WTC11 (cell line): ENCODE results near the gene B3GLCT. TPM values are rescaled to one million over a fixed set of nuclear protein-coding genes. Genes with fewer than 3 reads are reported as not detected.

Experiments
- ATAC-seq: fragments of 200-7000 bp; cut with Tn5 transposase; 2 replicates; pipeline ENCODE4 v1.10.0; 2021; ENCODE audit warnings: mild to moderate bottlenecking, moderate library complexity
- CTCF ChIA-PET: fragments of 300-600 bp; sonication (Branson Sonifier 250); formaldehyde crosslinking; loops from one replicate; lab custom pipeline; 2021; ENCODE audit warnings: antibody characterized with exemption; lab: Charles Lee
- POLR2A ChIA-PET: fragments of 350-600 bp; sonication (Branson Sonifier 250); formaldehyde crosslinking; loops from one replicate; lab custom pipeline; 2021; ENCODE audit warnings: antibody characterized with exemption; lab: Charles Lee
- DNase-seq: peaks from one replicate; pipeline ENCODE4 v3.0.0; 2021; ENCODE audit warnings: low spot score
- H3K27ac Mint-ChIP-seq: 2 replicates; pipeline ENCODE4 v1.8.0; 2021; ENCODE audit warnings: mixed read lengths
- H3K27me3 Mint-ChIP-seq: 2 replicates; pipeline ENCODE4 v1.8.0; 2021; ENCODE audit warnings: low read depth, mild to moderate bottlenecking, moderate library complexity, mixed read lengths
- H3K36me3 Mint-ChIP-seq: 2 replicates; pipeline ENCODE4 v1.8.0; 2021; ENCODE audit warnings: mixed read lengths
- H3K4me1 Mint-ChIP-seq: 2 replicates; pipeline ENCODE4 v1.8.0; 2022; ENCODE audit warnings: mixed read lengths
- H3K4me3 Mint-ChIP-seq: 2 replicates; pipeline ENCODE4 v1.8.0; 2021; ENCODE audit warnings: mild to moderate bottlenecking, moderate library complexity, mixed read lengths
- H3K9me3 Mint-ChIP-seq: 2 replicates; pipeline ENCODE4 v1.8.0; 2021; ENCODE audit warnings: mixed read lengths
- ARID4B ChIP-seq: sonication (generic); formaldehyde crosslinking; IDR thresholded peaks from 2 replicates; pipeline ENCODE4 v1.8.0; 2023; ENCODE audit warnings: missing genetic modification reagents, mild to moderate bottlenecking, borderline replicate concordance
- ATF1 ChIP-seq: sonication (generic); formaldehyde crosslinking; IDR thresholded peaks from 2 replicates; pipeline ENCODE4 v1.8.1; 2023; ENCODE audit warnings: mild to moderate bottlenecking, moderate library complexity, missing genetic modification reagents
- E2F1 ChIP-seq: sonication (generic); formaldehyde crosslinking; IDR thresholded peaks from 2 replicates; pipeline ENCODE4 v1.8.0; 2022; ENCODE audit warnings: mild to moderate bottlenecking, missing genetic modification reagents
- EMX1 ChIP-seq: fragments of 250-450 bp; sonication (Bioruptor Pico); IDR thresholded peaks from 2 replicates; pipeline ENCODE4 v1.8.0; 2021; ENCODE audit warnings: mild to moderate bottlenecking
- ESRRA ChIP-seq: sonication (generic); formaldehyde crosslinking; IDR thresholded peaks from 2 replicates; pipeline ENCODE4 v1.8.1; 2022; ENCODE audit warnings: mild to moderate bottlenecking, missing genetic modification reagents, borderline replicate concordance
- ETV6 ChIP-seq: sonication (generic); formaldehyde crosslinking; IDR thresholded peaks from 2 replicates; pipeline ENCODE4 v1.8.1; 2022; ENCODE audit warnings: mild to moderate bottlenecking, missing genetic modification reagents
- FOXP1 ChIP-seq: sonication (generic); formaldehyde crosslinking; IDR thresholded peaks from 2 replicates; pipeline ENCODE4 v1.8.0; 2022; ENCODE audit warnings: missing genetic modification reagents, mild to moderate bottlenecking, moderate library complexity, borderline replicate concordance
- GTF2I ChIP-seq: fragments of 250-450 bp; sonication (Bioruptor Pico); conservative IDR thresholded peaks from 2 replicates; pipeline ENCODE4 v1.4.0; 2021; ENCODE audit warnings: mild to moderate bottlenecking
- MXD4 ChIP-seq: fragments of 250-450 bp; sonication (Bioruptor Pico); IDR thresholded peaks from 2 replicates; pipeline ENCODE4 v1.8.0; 2021; ENCODE audit warnings: mild to moderate bottlenecking, moderate library complexity, borderline replicate concordance
- NFYB ChIP-seq: sonication (generic); formaldehyde crosslinking; conservative IDR thresholded peaks from 2 replicates; pipeline ENCODE4 v1.8.0; 2022; ENCODE audit warnings: low read depth, missing genetic modification reagents
- OVOL2 ChIP-seq: fragments of 250-450 bp; sonication (Bioruptor Pico); IDR thresholded peaks from 2 replicates; pipeline ENCODE4 v1.9.0; 2021; ENCODE audit warnings: mild to moderate bottlenecking, borderline replicate concordance
- SOX15 ChIP-seq: fragments of 250-450 bp; sonication (Bioruptor Pico); IDR thresholded peaks from 2 replicates; pipeline ENCODE4 v1.9.0; 2021; ENCODE audit warnings: mild to moderate bottlenecking
- TCF7 ChIP-seq: sonication (generic); formaldehyde crosslinking; IDR thresholded peaks from 2 replicates; pipeline ENCODE4 v1.8.0; 2022; ENCODE audit warnings: mild to moderate bottlenecking, low read depth, missing genetic modification reagents, moderate library complexity
- ZBTB43 ChIP-seq: sonication (generic); formaldehyde crosslinking; IDR thresholded peaks from 2 replicates; pipeline ENCODE4 v1.8.1; 2023; ENCODE audit warnings: mild to moderate bottlenecking, missing genetic modification reagents
- ZNF263 ChIP-seq: sonication (generic); formaldehyde crosslinking; IDR thresholded peaks from 2 replicates; pipeline ENCODE4 v1.8.1; 2022; ENCODE audit warnings: low read depth, mild to moderate bottlenecking, moderate library complexity, missing genetic modification reagents
- ZNF423 ChIP-seq: fragments of 250-450 bp; sonication (Bioruptor Pico); IDR thresholded peaks from 2 replicates; pipeline ENCODE4 v2.1.2; 2022; ENCODE audit warnings: mild to moderate bottlenecking, moderate library complexity
- ZNF425 ChIP-seq: fragments of 250-450 bp; sonication (Bioruptor Pico); conservative IDR thresholded peaks from 2 replicates; pipeline ENCODE4 v1.9.0; 2021; ENCODE audit warnings: mild to moderate bottlenecking
- total RNA-seq: library from RNA; stranded (reverse); gene quantifications from 3 replicates; pipeline ENCODE4 v1.2.3, GENCODE V29; 2021
- TF ChIP-seq, protein P1 (sequence below): sonication (generic); formaldehyde crosslinking; IDR thresholded peaks from 2 replicates; pipeline ENCODE4 v1.8.1; 2023; ENCODE audit warnings: mild to moderate bottlenecking, missing genetic modification reagents, moderate library complexity

Gene B3GLCT
- total RNA-seq, 1 experiment from 2014 or later, result 2.4 TPM

DNA sequence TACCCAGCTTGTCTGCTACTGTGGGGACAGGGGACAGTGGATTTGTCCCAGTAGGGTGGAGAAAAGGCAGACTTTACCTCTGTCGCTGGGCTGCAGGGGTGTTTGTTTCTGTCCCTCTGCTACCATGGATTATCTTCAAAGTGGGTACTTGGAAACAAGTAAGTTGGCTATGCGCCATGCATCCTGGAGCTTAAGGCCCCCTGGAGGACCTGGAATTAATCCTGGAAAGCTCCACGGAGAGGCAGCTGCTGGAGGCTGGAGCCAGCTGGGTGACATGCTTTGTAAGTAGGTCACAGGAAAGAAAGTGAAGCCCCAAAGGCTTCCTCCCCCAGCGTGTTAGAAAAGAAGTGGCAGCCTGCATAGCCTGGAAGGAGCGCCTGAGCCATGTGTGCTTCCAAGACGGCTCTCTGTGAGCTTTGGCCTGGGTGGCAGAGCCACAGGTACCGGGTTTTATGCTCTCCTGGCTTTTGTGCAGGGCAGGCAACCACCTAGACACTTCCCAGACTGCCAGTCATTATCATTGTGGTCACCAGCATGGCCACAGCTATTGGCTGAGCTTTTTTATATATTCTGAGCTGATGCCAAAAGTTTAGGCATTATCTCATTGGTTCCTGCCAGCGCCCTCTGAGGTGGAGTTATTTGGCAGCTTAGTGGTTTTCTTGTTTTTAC lies 9.5 kb downstream of the B3GLCT start:
- DNase-seq, result no peak
- Mint-ChIP-seq H3K36me3 (no peaks in the 10 kb centered on the region), H3K27ac (no peak overlapping the region), H3K27me3 (no peaks in the 10 kb centered on the region), H3K9me3 (no peaks in the 10 kb centered on the region), H3K4me3 (no peak overlapping the region), H3K4me1 (peaks cover 29% of the 10 kb centered on the region)
- ATAC-seq, result peak; percentile 59
- ChIA-PET CTCF (interaction anchor here (1.0 to 2.5 kb wide), 2 partner anchors 9 to 17 kb away, joined by 3 to 15 read pairs; partner anchors contain the start of gene B3GLCT), POLR2A (no interaction called here)
- TF ChIP-seq ZNF423 (CRISPR knock-in tag) (peak; percentile 87), TCF7 (CRISPR knock-in tag) (no peak)

GRCh38 chr13:31209841-31210210 lies 10.1 kb downstream of the B3GLCT start:
- no peak for TF ChIP-seq ZNF425 (CRISPR knock-in tag)
- no peak for TF ChIP-seq SOX15 (CRISPR knock-in tag)
- no peak for TF ChIP-seq ETV6
- TF ChIP-seq GTF2I (CRISPR knock-in tag), result no peak
- no peak for TF ChIP-seq EMX1 (CRISPR knock-in tag)
- no peak for TF ChIP-seq ATF1 (CRISPR knock-in tag)
- no peak for TF ChIP-seq E2F1 (CRISPR knock-in tag)
- TF ChIP-seq ESRRA, result no peak
- no peak for TF ChIP-seq MXD4 (CRISPR knock-in tag)
- no peak for TF ChIP-seq FOXP1 (CRISPR knock-in tag)
- TF ChIP-seq, protein P1, sequence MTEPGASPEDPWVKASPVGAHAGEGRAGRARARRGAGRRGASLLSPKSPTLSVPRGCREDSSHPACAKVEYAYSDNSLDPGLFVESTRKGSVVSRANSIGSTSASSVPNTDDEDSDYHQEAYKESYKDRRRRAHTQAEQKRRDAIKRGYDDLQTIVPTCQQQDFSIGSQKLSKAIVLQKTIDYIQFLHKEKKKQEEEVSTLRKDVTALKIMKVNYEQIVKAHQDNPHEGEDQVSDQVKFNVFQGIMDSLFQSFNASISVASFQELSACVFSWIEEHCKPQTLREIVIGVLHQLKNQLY (CRISPR knock-in tag), result no peak
- no peak for TF ChIP-seq OVOL2 (CRISPR knock-in tag)
- TF ChIP-seq ZNF263 (CRISPR knock-in tag), result no peak
- no peak for TF ChIP-seq ARID4B (CRISPR knock-in tag)
- TF ChIP-seq NFYB, result no peak
- no peak for TF ChIP-seq ZBTB43
- TF ChIP-seq, all 79 proteins: peak for 0
- H3K27me3 Mint-ChIP-seq, result no peaks in the 10 kb centered on the region
- no peaks in the 10 kb centered on the region for H3K36me3 Mint-ChIP-seq
- ATAC-seq, result no peak
- ChIA-PET POLR2A (no interaction called here), CTCF (interaction anchor here (1.0 to 2.5 kb wide), 2 partner anchors 10 to 17 kb away, joined by 3 to 15 read pairs; partner anchors contain the start of gene B3GLCT)
- no peak overlapping the region for H3K4me3 Mint-ChIP-seq
- H3K9me3 Mint-ChIP-seq, result no peaks in the 10 kb centered on the region
- H3K4me1 Mint-ChIP-seq, result peaks cover 30% of the 10 kb centered on the region
- 0 out of 2 replicates have a peak overlapping the region, but pooled peaks have one; percentile 17 for H3K27ac Mint-ChIP-seq
- no peak for DNase-seq
